ENCODE results near the gene RGS11.
A peak's percentile ranks its signal among the peaks of the same experiment; 100 is the strongest.

RGS11 gene

DNA sequence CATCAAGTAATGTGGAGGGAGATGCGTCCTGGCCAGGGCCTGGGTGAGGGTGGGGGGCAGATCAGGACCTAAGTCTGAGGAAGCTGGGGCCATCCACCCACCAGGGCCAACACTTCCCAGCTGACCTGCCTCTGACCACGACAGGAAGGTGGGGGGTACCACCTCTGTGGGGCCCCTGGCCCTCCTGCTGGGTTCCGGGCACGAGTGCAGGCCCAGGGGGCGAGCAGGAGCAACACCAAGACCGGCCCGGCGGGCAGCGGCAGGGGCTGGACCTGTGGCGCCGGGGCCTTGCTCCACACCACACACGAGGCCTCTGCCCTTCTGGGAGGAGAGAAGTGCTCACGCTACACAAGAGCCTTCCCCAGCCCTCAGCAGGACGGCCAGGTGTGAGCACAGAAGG lies 20.5 kb upstream of the RGS11 start:
- no peak for DNase-seq

DNA sequence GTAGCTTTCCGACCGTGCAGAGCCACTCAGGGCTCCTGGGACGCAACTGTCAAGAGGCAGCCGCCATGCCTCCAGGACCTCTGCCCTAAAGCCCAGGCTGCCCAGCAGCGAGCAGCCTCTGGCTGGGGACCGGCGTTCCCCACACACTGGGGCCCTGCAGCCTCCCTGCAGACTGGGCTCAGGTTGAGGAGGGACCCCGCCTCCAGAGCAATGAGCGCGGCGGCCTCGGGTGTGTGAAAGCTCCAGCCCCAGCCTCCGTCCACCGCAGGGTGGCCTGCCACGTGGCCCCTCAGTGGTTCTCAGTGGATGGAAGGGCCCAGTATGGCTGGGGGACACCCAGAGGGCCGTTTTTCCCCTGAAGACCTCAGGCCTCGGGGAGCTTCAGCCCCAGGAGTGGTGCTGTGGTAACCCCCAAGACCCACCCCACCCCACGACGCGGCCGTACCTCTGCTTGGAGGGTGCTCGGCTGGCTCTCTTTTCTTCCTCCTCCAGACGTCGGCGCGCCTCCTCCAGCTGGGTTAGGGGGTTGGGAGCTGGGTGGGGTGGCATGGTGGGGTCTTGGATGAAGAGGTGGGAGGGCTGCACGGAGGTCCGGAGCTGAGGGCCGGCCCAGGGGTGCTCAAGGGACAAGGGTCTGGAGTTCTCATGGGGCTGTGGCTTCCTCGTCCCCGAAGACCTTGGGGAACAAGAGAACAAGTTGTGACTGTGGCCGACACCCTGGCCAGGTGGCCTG lies 17.5 kb upstream of the RGS11 start:
- DNase-seq = no peak

DNA sequence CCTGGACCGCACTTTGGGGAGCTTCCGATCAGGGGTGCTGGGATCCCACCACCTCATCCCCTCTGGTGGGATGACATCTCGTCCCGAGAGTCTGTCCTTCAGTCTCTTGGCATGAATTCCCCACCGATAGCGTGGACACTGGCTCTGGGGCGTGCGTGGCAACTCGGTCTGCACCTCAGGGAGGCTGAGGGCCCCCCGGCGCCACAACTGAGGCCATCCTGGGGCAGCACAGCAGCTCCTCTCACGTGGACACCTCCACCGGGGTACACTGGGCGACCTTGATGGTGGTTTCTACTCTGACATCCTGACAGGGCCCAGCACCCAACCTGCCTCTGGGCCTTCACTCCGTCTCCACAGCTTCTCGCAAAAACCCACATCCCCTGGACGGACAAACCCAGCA lies 15.8 kb upstream of the RGS11 start:
- no peak for DNase-seq

DNA sequence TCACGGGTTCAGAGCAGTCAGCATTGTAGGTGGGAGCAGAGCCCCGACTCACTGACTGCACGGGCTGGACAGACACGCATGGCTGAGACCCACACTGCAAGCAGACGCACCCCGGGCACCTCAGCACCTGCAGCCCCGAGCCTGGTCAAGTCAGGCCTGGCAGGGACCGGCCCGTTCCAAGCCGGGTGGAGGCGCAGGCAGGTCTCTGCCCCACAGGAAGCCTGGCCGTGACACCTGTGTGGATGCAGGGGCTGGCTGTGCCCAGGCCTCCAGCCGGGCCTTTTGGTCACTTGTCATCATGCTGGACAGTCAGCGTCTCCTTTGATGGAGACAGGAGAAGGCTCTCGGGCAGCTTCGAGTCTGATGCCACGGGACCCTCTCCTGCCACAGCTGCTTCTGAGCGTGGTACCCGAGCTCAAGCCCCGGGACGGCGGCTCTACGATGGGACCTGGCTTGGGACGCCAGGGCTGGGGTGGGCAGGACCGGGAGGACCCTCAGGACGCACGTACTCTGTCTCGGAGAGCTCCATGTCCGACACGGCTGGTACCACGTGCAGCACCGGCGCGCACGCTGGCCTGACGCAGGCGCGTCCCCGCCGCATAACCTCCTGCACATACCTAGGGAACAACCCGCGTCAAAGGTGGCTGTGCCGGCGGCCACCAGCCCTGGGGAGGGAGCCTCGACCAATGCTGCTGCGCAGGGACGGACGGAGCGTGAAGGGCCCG lies 15.1 kb upstream of the RGS11 start:
- DNase-seq = no peak

DNA sequence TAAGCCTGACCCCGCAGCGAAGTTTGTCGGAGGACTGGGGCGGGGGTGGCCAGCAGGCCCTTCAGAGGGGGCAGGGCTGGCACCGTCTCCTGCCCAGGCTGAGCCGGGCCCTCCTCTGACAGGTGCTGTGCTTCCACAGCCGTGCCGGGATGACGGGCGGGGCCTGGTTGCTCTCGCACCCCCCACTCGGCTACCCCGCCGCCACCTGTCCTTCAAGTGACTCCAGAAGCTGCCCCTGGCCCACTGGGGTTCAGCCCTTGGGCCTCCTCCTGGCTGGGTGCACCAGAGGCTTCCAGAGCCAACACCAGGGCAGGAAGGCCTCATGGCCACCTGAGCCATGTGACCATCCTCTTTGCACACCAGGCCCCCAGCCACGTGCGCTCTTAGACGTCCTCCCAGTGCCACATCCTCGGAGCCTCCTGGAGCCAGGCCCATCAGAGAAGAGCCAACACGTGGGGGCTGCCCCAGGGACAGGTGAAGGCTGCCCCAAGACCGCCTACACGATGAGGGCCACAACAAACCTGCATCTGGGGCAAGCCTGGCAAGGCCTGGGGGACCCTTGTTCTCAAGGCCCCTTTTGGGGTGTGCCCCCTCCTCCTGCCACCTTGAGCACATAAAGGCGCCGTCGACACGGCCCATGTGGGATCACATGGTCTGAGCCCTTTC lies 14.4 kb upstream of the RGS11 start:
- no peak for DNase-seq

DNA sequence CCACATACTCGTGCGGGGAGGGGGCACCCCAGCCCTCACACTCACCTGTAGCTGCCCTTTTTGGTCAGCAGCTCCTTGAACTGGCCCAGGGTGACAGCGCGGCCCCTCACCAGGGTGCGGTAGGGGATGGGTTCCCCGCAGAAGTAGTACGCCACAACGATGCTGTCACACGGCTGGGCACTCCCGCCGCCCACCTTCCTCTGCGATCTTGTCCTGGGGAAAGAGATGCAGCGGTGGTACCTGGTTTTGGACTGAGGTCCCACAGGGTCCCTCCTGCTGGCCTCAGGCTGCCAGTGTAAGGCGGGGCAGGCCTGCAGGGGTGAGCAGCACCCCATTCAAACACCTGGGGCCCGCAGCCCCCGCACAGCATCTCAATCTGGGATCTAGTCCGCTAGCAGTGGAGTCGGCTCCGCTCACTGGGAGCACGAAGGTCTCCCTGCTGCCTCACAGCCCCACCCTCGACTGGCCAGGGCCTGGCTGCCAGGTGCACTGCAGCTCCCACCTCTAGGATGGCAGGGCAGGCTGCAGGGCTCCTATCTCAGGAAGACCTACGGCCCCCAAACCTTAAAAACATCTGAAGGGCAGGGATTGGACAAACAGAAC lies 13.8 kb upstream of the RGS11 start:
- DNase-seq = no peak

DNA sequence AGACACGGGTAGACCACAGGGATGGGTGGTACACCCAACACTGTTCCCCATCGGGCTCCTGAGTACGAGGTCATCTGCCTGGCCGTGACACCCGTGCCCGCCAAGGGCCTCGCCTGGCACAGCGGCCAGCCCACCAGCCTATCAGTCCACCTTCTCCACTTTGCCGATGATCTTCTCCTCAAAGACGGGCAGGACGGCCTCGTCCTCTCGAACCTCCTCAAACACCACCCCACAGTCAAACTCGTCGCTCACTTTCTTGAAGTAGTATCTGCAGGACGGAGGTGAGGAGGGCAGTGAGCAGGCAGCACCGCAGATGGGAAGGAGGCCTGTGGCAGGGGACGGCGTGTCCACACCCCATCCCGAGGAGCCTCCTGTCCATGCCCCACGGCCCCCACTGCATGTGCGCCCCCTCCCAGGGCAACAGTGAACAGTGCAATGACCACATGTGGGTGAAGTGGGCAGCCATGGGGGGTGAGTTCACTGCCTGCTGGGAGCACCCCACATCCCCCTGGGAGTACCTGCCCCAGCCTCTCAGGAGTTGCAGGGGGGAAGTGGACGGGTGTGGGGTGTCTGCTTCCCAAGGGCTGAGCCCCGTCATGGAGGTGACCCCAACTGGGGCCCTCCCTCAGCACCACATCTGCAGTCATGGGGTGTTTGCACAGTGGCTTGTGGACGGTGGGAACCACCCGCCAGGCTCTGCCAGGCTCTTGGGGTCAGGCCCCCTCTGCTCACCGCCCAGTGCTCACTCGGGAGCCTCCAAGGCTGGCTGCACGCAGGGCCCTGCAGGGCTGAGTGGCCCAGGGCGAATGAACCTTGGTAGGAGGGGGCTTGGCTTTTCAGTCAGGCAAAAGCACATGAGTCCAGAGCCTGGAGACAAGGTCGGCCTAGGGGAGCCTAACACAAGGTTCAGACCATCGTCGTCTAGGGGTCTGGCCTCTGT lies 12.5 kb upstream of the RGS11 start:
- no peak for DNase-seq

DNA sequence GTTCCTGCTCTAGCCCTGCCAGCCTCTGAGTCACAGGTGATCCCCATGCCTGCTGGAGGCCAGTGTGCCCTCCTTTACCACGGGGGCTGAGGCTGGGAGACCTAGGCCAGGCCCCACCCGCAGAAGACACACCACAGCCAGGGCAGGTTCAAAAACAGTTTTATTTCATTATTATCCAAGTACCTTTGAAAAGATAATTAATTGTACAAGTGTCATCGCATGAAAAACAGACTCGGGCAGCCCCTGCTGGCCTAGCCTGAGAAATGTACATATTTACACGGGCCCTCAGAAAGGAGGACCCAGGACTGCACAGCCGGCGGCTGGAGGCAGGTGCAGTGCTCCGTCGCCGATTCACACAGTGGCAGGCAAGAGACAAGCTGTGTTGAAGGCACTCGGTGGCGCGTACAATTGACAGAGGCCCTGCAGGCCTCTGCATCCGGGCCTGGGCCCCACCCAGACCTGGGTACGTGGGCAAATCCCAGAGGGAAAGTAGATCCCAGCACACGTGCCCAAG lies 11.6 kb upstream of the RGS11 start:
- DNase-seq = peak; percentile 63

DNA sequence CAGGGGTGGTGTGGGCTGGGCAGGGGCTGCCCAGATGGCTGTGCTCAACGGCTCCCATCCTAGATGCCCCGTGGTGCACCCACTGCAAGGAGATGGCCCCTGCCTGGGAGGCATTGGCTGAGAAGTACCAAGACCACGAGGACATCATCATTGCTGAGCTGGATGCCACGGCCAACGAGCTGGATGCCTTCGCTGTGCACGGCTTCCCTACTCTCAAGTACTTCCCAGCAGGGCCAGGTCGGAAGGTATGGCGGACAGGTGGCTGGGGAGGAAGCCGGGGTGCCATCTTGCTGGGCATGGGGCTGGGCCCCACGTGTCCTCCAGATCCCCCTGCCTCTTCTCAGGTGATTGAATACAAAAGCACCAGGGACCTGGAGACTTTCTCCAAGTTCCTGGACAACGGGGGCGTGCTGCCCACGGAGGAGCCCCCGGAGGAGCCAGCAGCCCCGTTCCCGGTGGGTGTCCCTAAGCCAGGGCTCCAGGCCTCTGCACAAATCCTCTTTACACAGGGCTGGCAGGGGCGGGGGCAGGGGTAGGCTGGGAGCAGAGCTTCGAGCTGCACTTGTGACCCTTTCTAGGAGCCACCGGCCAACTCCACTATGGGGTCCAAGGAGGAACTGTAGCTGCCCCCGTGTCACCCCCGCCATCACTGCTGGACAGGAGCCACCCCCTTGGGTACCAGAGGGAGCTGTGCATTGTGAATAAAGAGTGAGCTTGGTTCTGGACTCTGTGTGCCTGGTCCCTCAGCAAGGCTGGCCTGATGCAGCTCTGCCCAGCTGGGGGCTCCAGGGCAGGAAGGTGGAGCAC lies 10.9 kb upstream of the RGS11 start:
- DNase-seq = no peak

DNA sequence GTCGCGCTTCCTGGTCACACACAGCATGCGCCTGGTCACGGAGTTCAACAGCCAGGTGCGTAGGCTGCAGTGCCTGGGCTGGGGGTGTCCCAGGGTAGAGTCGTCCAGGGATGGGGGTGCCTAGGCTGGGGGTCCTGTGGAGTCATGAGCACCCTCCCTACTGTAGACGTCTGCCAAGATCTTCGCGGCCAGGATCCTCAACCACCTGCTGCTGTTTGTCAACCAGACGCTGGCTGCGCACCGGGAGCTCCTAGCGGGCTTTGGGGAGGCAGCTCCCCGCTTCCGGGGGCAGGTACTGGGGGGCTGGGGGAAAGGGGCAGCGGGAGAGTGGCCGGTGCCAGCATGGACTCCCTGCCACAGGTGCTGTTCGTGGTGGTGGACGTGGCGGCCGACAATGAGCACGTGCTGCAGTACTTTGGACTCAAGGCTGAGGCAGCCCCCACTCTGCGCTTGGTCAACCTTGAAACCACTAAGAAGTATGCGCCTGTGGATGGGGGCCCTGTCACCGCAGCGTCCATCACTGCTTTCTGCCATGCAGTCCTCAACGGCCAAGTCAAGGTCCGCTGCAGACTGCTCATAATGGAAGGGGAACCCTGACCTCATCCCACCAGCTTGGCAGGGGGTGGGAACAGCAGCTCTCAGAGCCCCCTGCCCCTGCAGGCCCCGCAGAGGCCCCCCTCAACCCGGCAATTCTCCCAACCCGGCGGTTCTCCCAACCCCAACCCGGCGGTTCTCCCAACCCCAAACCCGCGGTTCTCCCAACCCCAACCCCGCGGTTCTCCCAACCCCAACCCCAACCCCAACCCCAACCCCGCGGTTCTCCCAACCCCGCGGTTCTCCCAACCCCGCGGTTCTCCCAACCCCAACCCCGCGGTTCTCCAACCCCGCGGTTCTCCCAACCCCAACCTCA lies 9.7 kb upstream of the RGS11 start:
- DNase-seq = no peak

DNA sequence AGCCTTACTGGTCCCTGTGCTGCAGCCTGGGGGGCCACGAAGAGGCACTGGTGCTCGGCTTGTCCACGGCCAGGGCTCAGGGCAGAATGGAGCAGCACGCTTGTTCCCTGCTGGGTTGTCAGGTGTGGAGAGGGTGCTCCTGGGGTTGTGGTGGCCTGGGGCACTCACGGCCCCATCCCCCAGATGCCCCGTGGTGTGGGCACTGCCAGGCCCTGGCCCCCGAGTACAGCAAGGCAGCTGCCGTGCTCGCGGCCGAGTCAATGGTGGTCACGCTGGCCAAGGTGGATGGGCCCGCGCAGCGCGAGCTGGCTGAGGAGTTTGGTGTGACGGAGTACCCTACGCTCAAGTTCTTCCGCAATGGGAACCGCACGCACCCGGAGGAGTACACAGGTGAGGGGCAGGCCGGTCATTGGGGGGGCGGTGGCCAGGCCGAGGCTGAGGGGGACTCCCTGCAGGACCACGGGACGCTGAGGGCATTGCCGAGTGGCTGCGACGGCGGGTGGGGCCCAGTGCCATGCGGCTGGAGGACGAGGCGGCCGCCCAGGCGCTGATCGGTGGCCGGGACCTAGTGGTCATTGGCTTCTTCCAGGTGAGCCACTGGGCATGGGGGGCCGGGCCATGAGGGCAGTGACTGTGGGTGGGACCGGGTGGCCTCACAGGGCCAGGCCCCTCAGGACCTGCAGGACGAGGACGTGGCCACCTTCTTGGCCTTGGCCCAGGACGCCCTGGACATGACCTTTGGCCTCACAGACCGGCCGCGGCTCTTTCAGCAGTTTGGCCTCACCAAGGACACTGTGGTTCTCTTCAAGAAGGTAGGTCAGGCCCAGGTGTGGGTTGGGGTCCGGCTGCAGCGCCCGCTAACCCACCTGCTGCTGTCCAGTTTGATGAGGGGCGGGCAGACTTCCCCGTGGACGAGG lies 8.7 kb upstream of the RGS11 start:
- DNase-seq = no peak

DNA sequence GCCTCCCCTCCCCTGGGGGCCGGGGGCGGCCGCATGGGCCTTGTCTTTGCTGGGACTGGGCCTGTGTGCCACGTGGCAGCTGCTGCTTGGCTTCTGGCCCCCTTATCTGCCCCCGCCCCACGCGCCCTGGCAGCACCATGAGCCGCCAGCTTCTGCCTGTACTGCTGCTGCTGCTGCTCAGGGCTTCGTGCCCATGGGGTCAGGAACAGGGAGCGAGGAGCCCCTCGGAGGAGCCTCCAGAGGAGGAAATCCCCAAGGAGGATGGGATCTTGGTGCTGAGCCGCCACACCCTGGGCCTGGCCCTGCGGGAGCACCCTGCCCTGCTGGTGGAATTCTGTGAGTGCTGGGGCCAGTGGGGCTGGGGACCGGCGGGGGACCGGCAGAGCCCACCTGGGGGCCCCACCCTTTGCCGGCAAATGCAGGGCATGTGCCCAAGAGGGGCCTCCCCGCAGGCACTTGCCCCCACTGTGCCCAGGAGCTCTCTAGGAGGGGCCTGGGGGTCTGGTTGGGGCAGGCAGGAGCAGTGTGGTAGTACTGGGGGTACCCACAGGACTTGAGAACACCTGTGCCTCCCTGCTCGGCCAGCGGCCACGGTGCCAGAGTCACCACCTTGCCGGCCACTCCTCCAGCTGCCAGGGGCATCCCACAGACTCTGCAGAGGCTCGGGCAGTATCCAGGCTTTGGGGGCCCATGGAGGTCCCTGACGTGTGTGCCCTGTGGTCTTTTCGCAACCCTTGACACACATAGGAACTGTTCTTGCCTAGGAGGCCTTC lies 7.5 kb upstream of the RGS11 start, which contains the start of gene PDIA2:
TSS of gene PDIA2 (plus strand) at position 132 of the 773 bp plus-strand sequence. CDS start at position 138, 6 bp downstream.
- DNase-seq = no peak

DNA sequence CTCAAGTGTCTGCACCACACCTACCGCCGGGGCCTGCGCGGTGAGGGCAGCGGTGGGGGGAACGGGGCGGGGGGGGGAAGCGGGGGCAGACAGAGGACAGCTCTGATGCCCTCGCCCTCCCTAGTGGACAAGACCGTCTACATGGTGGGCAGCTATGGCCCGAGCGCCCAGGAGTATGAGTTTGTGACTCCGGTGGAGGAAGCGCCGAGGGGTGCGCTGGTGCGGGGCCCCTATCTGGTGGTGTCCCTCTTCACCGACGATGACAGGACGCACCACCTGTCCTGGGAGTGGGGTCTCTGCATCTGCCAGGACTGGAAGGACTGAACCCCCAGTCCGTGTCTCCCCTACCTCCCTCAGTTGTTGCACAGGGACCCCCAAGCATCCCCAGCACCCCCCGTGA lies 6.7 kb upstream of the RGS11 start:
- no peak for DNase-seq

DNA sequence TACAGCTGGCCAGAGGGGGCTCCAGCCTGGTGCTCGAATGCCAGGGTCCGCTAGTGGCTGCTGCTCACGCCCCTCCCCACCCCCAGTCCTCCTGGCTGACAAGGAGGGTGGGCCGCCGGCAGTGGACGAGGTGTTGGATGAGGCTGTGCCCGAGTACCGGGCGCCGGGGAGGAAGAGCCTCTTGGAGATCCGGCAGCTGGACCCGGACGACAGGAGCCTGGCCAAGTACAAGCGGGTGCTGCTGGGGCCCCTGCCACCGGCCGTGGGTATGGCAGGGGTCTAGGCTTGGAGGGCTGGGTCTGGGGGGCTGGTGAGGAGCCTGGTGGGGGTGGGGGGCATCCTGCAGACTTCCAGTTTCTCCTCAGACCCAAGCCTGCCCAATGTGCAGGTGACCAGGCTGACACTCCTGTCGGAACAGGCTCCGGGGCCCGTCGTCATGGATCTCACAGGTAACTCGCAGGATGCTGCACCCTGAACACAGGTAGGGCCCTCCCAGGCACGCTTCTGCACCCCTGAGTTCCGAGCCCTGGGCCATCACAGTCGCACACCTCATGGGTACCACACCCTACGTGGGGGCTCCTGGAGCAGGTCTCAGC lies 6.0 kb upstream of the RGS11 start:
- no peak for DNase-seq

DNA sequence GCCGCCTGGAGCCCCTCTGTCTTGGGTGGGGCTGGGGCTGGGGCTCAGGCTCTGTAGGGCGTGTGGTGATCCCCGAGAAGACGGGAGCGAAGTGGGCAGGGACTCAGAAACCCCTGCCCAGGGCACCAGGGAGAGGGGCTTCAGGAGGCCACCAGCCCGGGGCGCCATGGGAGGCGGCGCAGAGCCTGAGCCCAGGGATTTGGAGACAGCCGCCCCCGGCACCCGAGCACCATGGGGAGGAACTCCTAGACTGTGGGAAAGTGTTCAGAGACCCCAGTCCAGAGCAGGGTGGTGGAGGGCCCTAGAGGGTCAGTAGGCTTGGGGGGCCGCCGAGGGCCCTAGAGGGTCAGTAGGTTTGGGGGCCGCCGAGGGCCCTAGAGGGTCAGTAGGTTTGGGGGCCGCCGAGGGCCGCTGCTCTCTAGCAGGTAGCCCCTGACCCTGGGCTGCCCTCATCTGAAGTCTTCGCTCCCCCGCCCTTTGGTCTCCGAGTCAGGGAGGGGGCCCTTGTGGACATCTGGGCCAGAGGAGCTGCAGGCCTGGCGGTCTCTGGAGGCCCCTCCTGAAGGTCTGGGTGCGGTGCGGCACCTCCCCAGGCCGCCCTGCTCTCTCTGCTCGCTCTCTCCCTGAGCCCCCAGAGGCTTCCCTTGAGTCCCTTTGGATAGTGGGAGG lies 5.4 kb upstream of the RGS11 start:
- DNase-seq = no peak

DNA sequence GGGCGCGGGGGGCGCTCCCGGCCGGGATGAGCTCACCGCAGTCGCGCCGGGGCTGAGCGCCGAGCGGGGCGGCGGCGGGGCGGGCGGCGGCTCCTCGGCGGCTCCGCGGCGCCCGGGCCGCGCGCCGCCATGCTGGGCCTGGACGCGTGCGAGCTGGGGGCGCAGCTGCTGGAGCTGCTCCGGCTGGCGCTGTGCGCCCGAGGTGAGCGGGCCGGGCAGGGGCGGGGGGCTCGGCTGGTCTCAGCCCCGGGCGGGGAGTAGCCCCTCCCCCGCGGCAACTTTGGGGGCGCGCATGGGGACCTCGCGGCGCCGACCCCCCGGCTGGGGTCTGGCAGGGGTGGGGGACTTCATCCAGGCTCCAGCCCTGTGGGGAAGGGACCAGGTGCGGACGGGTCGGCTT lies 4.8 kb upstream of the RGS11 start, which contains the start of gene ARHGDIG:
TSS of gene ARHGDIG (plus strand) at position 40 of the 400 bp plus-strand sequence. CDS start at position 130, 90 bp downstream.
- no peak for DNase-seq

DNA sequence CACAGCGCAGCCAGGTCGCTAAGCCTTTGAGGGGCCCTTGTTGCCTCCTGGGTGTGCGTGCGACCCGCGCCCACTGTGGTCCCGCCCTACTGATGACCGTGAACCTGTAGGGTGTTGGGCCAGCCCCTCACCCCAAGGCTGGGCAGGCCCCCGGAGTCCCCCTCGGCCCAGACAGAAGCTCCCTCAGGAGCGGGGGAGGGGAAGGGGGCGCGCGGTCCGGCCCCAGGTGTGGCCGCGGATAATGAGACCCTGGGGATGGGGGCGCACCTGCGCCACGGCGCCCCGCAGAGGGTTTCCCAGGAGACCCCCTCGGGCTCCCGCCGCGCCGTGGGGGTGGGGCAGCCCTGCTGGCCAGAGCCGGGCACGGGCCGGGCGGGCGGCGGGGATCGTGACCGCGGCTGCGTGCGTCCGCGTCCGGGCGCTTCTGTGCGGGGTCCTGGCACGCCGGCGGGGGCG lies 4.3 kb upstream of the RGS11 start:
- no peak for DNase-seq

All from NCI-H1436 (cell line).